T-helper 2 cell treated with Interferon-gamma antibody and Interleukin-4, amounts not matched to agents 100 ng/mL and 5 ng/mL, for 36 hours (primary cell): ENCODE measurements around the gene ACTBL2. TPM values are rescaled to one million over a fixed set of nuclear protein-coding genes. Genes with fewer than 3 reads are reported as not detected.

Source experiments
- intact Hi-C: fragments of 100-400 bp; cut with micrococcal nuclease; formaldehyde crosslinking; loops from one replicate; pipeline ENCODE4 v1.15.1; 2023
- total RNA-seq: library from RNA; stranded (reverse); gene quantifications from 2 replicates; pipeline ENCODE4 v1.2.3, GENCODE V29; 2022

Gene ACTBL2
- total RNA-seq, 1 donor from 2014 or later, result not detected

- intact Hi-C loops, result no loop called here
Observed at GRCh38 chr5:57450991-57451876, 31.4 kb downstream of the ACTBL2 start.

DNA sequence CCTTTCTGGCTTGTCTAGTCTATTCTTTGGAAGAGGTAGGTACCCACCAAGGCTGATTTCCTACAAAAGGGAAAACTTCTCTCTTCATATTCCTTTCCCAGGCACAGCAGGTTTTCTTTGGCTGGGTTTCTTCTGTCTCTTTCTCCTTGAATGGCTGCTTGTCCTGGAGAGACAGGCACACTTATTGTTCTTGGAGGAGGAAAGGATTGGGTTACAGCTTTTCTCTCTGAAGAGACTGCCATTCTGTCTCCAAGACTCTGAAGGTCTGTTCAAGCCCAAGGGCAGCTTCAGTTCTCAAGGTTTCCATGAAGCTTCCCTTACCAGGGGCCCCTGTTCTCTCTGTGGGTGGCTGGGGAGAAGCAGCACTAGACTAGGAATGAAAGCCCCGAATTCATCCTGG lies 33.9 kb downstream of the ACTBL2 start:
- intact Hi-C loops, result no loop called here

DNA sequence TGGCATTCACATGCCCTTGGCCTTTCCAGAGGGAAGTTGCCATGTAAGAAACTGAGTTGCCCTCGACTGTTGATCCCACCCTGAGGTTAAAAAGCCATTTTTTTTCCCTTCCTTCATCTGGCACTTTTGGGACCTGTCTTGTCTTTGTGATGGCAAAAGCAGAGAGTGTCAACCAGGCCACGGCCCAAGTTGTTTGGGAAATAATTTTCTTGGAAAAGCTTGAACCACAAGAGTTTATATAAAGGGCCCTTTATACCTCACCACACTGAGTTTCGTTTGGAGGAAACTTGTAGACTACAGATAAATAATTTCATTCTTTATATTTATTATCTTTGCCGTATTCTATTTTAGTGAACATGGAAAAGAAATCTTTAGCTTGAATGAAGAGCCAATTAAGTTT lies 34.3 kb downstream of the ACTBL2 start:
- intact Hi-C loops, result no loop called here

- intact Hi-C loops, result no loop called here
Observed at GRCh38 chr5:57447658-57448057, 35.0 kb downstream of the ACTBL2 start.

DNA sequence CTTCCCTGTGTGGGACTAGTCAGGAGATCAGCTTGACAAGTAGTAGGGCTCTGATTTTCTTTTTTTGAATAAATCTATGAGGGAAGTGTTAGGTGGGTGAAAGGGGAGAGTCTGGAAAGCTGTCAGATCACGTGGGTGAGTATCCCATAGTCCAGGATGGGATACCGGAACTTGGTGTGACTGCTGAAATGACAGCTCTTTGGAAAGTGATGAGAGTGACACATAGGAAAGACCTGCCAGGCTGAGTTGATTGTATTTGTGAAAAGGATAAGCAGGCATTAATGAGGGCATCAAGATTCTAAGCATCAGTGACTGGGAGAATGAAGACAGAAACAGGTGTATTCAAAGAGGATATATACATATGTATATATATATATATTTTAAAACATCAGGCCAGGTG lies 35.6 kb downstream of the ACTBL2 start:
- intact Hi-C loops, result no loop called here

- intact Hi-C loops, result no loop called here
Observed at GRCh38 chr5:57445705-57446037, 36.9 kb downstream of the ACTBL2 start.

DNA sequence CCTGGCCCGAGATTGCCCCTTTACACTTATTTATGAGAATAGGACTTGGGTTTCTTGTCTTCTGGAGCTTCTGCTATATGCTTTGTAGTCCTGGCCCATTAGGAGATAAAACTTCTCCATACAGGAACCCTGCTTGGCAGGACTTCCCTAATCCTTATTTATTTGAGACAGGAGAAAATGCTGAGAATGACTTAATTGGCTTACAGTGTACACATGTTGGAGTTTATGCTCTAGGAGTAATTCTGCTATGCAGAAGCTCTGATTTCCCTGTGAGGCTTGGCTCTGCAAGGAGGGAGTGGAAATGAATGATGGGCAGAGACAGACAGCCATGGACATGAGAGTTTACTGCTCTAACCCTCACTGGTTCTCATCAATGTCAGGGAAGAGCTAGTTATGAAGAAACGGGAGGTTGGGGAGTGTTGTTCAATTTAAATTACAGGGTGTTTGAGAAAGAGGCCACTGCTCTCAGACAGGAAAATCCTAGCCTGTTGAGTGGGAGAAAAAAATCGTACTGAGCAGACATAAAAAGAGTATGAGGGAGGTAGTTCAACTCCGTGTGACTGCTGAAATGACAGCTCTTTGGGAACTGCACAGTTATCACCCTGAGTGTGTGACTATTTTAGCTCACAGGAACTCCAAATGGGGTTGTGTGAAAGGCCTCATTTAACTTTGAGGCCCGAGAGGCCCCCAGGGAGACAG lies 37.5 kb downstream of the ACTBL2 start:
- intact Hi-C loops, result no loop called here

- intact Hi-C loops, result no loop called here
Observed at GRCh38 chr5:57442080-57442839, 40.4 kb downstream of the ACTBL2 start.

DNA sequence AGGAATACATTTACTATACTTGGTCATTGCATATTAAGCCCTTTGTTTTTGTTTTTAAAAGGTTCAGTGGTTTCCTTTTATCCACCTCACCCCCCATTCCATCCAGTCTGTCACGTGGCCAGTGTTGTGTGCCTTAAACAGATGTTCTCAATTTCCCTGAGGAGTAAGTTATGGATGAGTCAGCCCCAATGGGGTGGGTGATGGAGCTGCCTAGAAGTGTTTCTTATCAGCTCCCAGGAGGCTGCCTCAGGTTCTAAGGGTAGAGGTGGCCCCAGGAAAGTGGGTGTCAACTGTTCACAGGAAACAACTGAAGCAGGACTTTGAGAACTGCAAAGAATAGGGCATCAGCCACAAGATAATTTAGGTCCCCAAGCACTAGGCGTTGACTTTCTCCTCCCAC lies 41.1 kb downstream of the ACTBL2 start:
- intact Hi-C loops, result no loop called here

GRCh38 chr5:57439601-57440000 lies 43.0 kb downstream of the ACTBL2 start:
- intact Hi-C loops, result no loop called here

DNA sequence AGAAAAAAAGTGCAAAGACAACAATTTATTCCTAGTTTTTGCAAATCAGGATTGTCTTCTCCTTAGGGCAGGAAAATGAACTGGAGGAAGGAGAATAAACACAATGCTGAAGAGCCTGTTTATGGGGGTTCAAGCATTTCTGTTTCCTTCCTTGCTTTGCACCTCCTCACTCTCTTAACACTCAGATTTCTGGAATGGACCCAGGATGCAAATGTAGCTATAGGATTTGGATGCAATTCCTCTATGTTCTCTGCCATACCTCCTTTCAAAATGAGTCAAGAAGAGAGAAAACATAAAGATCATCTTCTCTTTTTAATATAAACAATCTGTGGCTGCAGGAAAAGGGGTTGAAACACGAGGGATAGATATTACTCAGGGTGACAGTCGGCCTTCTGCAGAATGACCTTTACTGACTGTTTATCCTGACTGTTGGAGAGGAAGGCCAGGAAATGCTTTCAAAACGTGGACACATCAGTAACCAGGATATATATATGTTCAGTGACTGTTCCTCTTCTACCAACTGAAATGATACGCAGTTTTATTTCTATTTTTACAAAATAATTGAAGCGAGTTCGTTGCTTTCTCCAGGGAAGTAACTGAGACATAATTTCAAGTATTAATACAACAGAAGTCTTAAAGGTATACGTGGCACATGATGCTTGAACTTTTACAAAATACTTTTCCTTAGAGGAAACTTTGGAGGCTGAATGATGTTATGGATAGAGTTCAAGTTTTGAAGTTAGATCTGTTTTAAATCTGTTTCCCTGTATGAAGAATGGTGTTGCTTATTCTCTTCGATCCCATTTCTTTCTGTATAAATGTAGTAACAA lies 44.4 kb downstream of the ACTBL2 start:
- intact Hi-C loops, result no loop called here

GRCh38 chr5:57436586-57436985 lies 46.0 kb downstream of the ACTBL2 start:
- intact Hi-C loops, result no loop called here

DNA sequence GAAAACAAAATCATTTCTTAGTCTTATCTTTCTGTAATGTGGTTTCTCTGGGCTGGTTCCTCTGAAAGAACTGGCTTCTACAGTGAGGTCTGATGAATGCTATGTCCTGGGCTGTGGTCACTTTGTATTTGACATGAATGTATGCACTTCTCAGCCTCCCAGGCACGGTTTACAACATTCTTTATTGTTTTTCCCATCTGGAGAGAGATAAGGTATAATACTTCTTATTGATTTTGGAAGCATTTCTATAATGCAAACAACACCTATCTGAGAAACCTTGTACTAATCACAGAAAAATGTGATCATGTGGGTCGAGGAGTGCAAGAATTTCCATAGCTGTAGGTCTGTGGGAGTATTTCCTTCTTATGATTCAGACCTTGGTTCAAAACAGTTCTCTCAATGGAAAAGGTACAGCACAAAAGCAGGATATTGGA lies 46.9 kb downstream of the ACTBL2 start:
- intact Hi-C loops, result no loop called here

GRCh38 chr5:57434683-57435082 lies 47.9 kb downstream of the ACTBL2 start:
- intact Hi-C loops, result no loop called here

GRCh38 chr5:57434227-57434640 lies 48.4 kb downstream of the ACTBL2 start:
- intact Hi-C loops, result no loop called here

- intact Hi-C loops, result no loop called here
Observed at GRCh38 chr5:57432876-57433275, 49.7 kb downstream of the ACTBL2 start.

DNA sequence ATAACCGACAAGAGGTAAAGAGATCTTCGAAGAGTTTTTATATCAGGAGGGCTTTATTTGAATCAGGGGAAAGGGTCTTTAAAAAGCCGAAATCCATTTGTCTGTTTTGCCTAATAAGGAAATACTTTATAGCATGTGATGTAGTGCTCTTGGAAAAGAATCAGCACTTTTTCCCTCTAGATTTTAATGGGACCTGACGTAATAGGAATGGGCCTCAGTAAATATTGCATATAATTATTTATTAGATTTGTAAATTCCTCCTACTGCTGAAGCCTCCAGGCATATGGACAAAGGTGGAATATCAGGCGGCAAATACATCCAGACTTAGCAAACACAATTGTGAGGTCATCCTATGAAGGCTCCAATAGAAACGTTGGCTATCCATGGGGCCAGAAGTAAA lies 50.9 kb downstream of the ACTBL2 start:
- intact Hi-C loops, result no loop called here
